HEK293 (cell line): ENCODE data around the gene SRMS.

Experiments used
- HOXA7 ChIP-seq: sonication (generic); formaldehyde crosslinking; IDR thresholded peaks from 2 replicates; pipeline ENCODE4 v1.8.1; 2022; ENCODE audit warnings: missing genetic modification reagents, borderline replicate concordance
- MEIS1 ChIP-seq: sonication (generic); formaldehyde crosslinking; IDR thresholded peaks from 2 replicates; pipeline ENCODE4 v1.8.1; 2022; ENCODE audit warnings: missing genetic modification reagents, mild to moderate bottlenecking, borderline replicate concordance
- MYNN ChIP-seq: fragments of 450-650 bp; formaldehyde crosslinking; IDR thresholded peaks from 2 replicates; pipeline ENCODE4 v1.5.1; 2016; ENCODE audit warnings: missing biosample characterization, missing genetic modification characterization, borderline replicate concordance
- SETDB1 ChIP-seq: IDR thresholded peaks from one replicate; pipeline ENCODE4 v1.6.1; 2017; ENCODE audit warnings: mild to moderate bottlenecking, low read length, moderate library complexity, mixed read lengths; ENCODE audit not compliant: insufficient read length
- WT1 ChIP-seq: fragments of 450-650 bp; formaldehyde crosslinking; IDR thresholded peaks from 2 replicates; pipeline ENCODE4 v1.5.1; 2016; ENCODE audit warnings: missing biosample characterization, missing genetic modification characterization
- YY2 ChIP-seq: fragments of 450-650 bp; formaldehyde crosslinking; IDR thresholded peaks from 2 replicates; pipeline ENCODE4 v1.5.1; 2016; ENCODE audit warnings: missing biosample characterization, missing genetic modification characterization
- ZBTB20 ChIP-seq: fragments of 450-650 bp; formaldehyde crosslinking; IDR thresholded peaks from 2 replicates; pipeline ENCODE4 v1.5.1; 2016; ENCODE audit warnings: missing biosample characterization, missing genetic modification characterization
- ZIC2 ChIP-seq: fragments of 450-650 bp; formaldehyde crosslinking; IDR thresholded peaks from 2 replicates; pipeline ENCODE4 v1.5.1; 2016; ENCODE audit warnings: missing biosample characterization, missing genetic modification characterization
- ZNF121 ChIP-seq: fragments of 450-650 bp; formaldehyde crosslinking; IDR thresholded peaks from 2 replicates; pipeline ENCODE4 v1.5.1; 2016; ENCODE audit warnings: missing biosample characterization, missing genetic modification characterization
- ZNF138 ChIP-seq: fragments of 450-650 bp; formaldehyde crosslinking; IDR thresholded peaks from 2 replicates; pipeline ENCODE4 v1.5.1; 2016; ENCODE audit warnings: missing biosample characterization, missing genetic modification characterization, borderline replicate concordance
- ZNF16 ChIP-seq: fragments of 450-650 bp; formaldehyde crosslinking; IDR thresholded peaks from 2 replicates; pipeline ENCODE4 v1.5.1; 2016; ENCODE audit warnings: low read depth, missing biosample characterization, missing genetic modification characterization
- ZNF202 ChIP-seq: fragments of 450-650 bp; formaldehyde crosslinking; IDR thresholded peaks from 2 replicates; pipeline ENCODE4 v1.5.1; 2016; ENCODE audit warnings: missing biosample characterization, missing genetic modification characterization, borderline replicate concordance
- ZNF211 ChIP-seq: fragments of 450-650 bp; formaldehyde crosslinking; IDR thresholded peaks from 2 replicates; pipeline ENCODE4 v1.5.1; 2016; ENCODE audit warnings: low read depth, missing biosample characterization, missing genetic modification characterization
- ZNF223 ChIP-seq: fragments of 450-650 bp; formaldehyde crosslinking; IDR thresholded peaks from 2 replicates; pipeline ENCODE4 v1.5.1; 2016; ENCODE audit warnings: missing biosample characterization, missing genetic modification characterization
- ZNF292 ChIP-seq: fragments of 450-650 bp; formaldehyde crosslinking; IDR thresholded peaks from 2 replicates; pipeline ENCODE4 v1.5.1; 2016; ENCODE audit warnings: low read depth, missing biosample characterization, missing genetic modification characterization, borderline replicate concordance
- ZNF311 ChIP-seq: fragments of 450-650 bp; formaldehyde crosslinking; IDR thresholded peaks from 2 replicates; pipeline ENCODE4 v1.5.1; 2017; ENCODE audit warnings: missing biosample characterization, missing genetic modification characterization, borderline replicate concordance
- ZNF404 ChIP-seq: fragments of 450-650 bp; formaldehyde crosslinking; IDR thresholded peaks from 2 replicates; pipeline ENCODE4 v1.5.1; 2017; ENCODE audit warnings: missing biosample characterization, missing genetic modification characterization
- ZNF426 ChIP-seq: fragments of 450-650 bp; formaldehyde crosslinking; IDR thresholded peaks from 2 replicates; pipeline ENCODE4 v1.5.1; 2017; ENCODE audit warnings: missing biosample characterization, missing genetic modification characterization, mild to moderate bottlenecking, inconsistent platforms, moderate library complexity
- ZNF549 ChIP-seq: fragments of 450-650 bp; IDR thresholded peaks from 2 replicates; pipeline ENCODE4 v1.5.1; 2018; ENCODE audit warnings: missing biosample characterization, missing genetic modification characterization, mild to moderate bottlenecking, inconsistent platforms, moderate library complexity
- ZNF660 ChIP-seq: fragments of 450-650 bp; IDR thresholded peaks from 2 replicates; pipeline ENCODE4 v1.5.1; 2018; ENCODE audit warnings: missing biosample characterization, mild to moderate bottlenecking, missing genetic modification characterization
- ZNF747 ChIP-seq: fragments of 450-650 bp; formaldehyde crosslinking; IDR thresholded peaks from 2 replicates; pipeline ENCODE4 v1.5.1; 2016; ENCODE audit warnings: missing biosample characterization, missing genetic modification characterization
- TF ChIP-seq, protein P1 (sequence below): fragments of 450-650 bp; formaldehyde crosslinking; IDR thresholded peaks from 2 replicates; pipeline ENCODE4 v1.5.1; 2016; ENCODE audit warnings: missing biosample characterization, missing genetic modification characterization
- TF ChIP-seq, protein P2 (sequence below): fragments of 450-650 bp; formaldehyde crosslinking; IDR thresholded peaks from 2 replicates; pipeline ENCODE4 v1.5.1; 2016; ENCODE audit warnings: missing biosample characterization, missing genetic modification characterization, borderline replicate concordance
- TF ChIP-seq, protein P3 (sequence below): fragments of 450-650 bp; formaldehyde crosslinking; IDR thresholded peaks from 2 replicates; pipeline ENCODE4 v1.5.1; 2016; ENCODE audit warnings: missing biosample characterization, missing genetic modification characterization
- TF ChIP-seq, protein P4 (sequence below): fragments of 450-650 bp; formaldehyde crosslinking; IDR thresholded peaks from 2 replicates; pipeline ENCODE4 v1.5.1; 2016; ENCODE audit warnings: missing biosample characterization, missing genetic modification characterization, borderline replicate concordance
- TF ChIP-seq, protein P5 (sequence below): fragments of 450-650 bp; formaldehyde crosslinking; IDR thresholded peaks from 2 replicates; pipeline ENCODE4 v1.5.1; 2017; ENCODE audit warnings: missing biosample characterization, missing genetic modification characterization

Gene SRMS

DNA sequence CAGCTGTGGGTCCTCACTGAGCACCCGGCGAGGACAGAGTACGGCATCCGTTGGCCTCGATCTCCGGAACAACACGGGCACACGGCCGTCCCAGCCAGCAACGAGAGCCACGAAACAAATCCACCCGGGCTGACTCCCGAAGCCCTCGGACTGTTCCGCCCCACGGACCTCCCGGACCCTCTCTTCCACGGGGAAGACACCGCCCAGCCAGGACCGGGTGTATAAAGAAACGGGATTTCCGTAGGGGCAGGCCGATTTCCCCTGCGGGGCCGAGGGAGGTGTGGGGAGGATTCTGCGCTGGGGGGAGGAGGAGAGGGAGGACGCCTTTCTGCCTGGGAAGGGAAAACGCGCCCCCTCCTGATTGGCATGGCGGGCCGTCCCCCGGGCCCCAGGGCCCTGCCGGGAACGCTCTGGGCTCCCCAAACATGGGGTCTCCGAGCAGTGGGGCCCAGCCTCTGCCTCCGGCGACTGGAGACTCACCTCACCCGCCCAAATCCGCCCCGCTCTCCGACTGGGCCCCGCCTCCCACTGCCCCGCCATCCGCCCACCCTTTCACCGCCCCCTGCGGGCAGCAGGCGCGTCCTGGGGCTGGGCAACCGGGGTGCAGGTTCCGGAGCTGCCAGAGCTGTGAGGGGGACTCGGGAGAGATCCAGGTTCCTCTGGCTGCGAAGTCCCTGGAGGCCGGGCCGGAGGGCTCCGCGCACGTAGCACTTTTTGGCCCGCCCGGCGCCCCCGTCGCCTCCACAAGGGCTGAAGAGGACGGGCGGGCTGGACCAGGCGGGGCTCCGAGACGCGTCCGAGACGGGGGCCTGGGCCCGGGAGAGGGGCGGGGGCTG lies 27.7 kb downstream of the SRMS start (continued):
- TF ChIP-seq, protein P1, sequence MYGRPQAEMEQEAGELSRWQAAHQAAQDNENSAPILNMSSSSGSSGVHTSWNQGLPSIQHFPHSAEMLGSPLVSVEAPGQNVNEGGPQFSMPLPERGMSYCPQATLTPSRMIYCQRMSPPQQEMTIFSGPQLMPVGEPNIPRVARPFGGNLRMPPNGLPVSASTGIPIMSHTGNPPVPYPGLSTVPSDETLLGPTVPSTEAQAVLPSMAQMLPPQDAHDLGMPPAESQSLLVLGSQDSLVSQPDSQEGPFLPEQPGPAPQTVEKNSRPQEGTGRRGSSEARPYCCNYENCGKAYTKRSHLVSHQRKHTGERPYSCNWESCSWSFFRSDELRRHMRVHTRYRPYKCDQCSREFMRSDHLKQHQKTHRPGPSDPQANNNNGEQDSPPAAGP: peak; percentile 60; the same call in 1 of the 2 replicates
- TF ChIP-seq ZNF311: no peak
- peak; percentile 80 for TF ChIP-seq WT1 (tag by site-specific recombination)
- TF ChIP-seq ZNF426: no peak
- TF ChIP-seq ZNF211: no peak
- TF ChIP-seq ZNF138: no peak
- no peak for TF ChIP-seq SETDB1
- TF ChIP-seq MEIS1 (CRISPR knock-in tag): no peak
- TF ChIP-seq ZNF223 (tag by site-specific recombination): no peak
- TF ChIP-seq MYNN (tag by site-specific recombination): no peak
- no peak for TF ChIP-seq ZNF660 (tag by site-specific recombination)
- peak; percentile 79 for TF ChIP-seq ZIC2
- TF ChIP-seq, protein P2, sequence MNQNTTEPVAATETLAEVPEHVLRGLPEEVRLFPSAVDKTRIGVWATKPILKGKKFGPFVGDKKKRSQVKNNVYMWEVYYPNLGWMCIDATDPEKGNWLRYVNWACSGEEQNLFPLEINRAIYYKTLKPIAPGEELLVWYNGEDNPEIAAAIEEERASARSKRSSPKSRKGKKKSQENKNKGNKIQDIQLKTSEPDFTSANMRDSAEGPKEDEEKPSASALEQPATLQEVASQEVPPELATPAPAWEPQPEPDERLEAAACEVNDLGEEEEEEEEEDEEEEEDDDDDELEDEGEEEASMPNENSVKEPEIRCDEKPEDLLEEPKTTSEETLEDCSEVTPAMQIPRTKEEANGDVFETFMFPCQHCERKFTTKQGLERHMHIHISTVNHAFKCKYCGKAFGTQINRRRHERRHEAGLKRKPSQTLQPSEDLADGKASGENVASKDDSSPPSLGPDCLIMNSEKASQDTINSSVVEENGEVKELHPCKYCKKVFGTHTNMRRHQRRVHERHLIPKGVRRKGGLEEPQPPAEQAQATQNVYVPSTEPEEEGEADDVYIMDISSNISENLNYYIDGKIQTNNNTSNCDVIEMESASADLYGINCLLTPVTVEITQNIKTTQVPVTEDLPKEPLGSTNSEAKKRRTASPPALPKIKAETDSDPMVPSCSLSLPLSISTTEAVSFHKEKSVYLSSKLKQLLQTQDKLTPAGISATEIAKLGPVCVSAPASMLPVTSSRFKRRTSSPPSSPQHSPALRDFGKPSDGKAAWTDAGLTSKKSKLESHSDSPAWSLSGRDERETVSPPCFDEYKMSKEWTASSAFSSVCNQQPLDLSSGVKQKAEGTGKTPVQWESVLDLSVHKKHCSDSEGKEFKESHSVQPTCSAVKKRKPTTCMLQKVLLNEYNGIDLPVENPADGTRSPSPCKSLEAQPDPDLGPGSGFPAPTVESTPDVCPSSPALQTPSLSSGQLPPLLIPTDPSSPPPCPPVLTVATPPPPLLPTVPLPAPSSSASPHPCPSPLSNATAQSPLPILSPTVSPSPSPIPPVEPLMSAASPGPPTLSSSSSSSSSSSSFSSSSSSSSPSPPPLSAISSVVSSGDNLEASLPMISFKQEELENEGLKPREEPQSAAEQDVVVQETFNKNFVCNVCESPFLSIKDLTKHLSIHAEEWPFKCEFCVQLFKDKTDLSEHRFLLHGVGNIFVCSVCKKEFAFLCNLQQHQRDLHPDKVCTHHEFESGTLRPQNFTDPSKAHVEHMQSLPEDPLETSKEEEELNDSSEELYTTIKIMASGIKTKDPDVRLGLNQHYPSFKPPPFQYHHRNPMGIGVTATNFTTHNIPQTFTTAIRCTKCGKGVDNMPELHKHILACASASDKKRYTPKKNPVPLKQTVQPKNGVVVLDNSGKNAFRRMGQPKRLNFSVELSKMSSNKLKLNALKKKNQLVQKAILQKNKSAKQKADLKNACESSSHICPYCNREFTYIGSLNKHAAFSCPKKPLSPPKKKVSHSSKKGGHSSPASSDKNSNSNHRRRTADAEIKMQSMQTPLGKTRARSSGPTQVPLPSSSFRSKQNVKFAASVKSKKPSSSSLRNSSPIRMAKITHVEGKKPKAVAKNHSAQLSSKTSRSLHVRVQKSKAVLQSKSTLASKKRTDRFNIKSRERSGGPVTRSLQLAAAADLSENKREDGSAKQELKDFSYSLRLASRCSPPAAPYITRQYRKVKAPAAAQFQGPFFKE: no peak
- TF ChIP-seq ZNF549 (tag by site-specific recombination): no peak
- no peak for TF ChIP-seq HOXA7 (CRISPR knock-in tag)
- no peak for TF ChIP-seq ZNF404
- no peak for TF ChIP-seq ZNF292 (tag by site-specific recombination)
- no peak for TF ChIP-seq ZNF202 (tag by site-specific recombination)
- peak; percentile 86 for TF ChIP-seq ZBTB20 (tag by site-specific recombination)
- no peak for TF ChIP-seq ZNF121 (tag by site-specific recombination)
- TF ChIP-seq, protein P3, sequence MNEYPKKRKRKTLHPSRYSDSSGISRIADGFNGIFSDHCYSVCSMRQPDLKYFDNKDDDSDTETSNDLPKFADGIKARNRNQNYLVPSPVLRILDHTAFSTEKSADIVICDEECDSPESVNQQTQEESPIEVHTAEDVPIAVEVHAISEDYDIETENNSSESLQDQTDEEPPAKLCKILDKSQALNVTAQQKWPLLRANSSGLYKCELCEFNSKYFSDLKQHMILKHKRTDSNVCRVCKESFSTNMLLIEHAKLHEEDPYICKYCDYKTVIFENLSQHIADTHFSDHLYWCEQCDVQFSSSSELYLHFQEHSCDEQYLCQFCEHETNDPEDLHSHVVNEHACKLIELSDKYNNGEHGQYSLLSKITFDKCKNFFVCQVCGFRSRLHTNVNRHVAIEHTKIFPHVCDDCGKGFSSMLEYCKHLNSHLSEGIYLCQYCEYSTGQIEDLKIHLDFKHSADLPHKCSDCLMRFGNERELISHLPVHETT (tag by site-specific recombination): no peak
- TF ChIP-seq, protein P4, sequence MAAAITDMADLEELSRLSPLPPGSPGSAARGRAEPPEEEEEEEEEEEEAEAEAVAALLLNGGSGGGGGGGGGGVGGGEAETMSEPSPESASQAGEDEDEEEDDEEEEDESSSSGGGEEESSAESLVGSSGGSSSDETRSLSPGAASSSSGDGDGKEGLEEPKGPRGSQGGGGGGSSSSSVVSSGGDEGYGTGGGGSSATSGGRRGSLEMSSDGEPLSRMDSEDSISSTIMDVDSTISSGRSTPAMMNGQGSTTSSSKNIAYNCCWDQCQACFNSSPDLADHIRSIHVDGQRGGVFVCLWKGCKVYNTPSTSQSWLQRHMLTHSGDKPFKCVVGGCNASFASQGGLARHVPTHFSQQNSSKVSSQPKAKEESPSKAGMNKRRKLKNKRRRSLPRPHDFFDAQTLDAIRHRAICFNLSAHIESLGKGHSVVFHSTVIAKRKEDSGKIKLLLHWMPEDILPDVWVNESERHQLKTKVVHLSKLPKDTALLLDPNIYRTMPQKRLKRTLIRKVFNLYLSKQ (tag by site-specific recombination): no peak
- no peak for TF ChIP-seq YY2 (tag by site-specific recombination)
- no peak for TF ChIP-seq ZNF16 (tag by site-specific recombination)
- no peak for TF ChIP-seq ZNF747 (tag by site-specific recombination)
- TF ChIP-seq, protein P5, sequence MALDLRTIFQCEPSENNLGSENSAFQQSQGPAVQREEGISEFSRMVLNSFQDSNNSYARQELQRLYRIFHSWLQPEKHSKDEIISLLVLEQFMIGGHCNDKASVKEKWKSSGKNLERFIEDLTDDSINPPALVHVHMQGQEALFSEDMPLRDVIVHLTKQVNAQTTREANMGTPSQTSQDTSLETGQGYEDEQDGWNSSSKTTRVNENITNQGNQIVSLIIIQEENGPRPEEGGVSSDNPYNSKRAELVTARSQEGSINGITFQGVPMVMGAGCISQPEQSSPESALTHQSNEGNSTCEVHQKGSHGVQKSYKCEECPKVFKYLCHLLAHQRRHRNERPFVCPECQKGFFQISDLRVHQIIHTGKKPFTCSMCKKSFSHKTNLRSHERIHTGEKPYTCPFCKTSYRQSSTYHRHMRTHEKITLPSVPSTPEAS: no peak
